ENCODE data around the gene VPS4B.
"Not testable (repeated sequence)": the region's sequence is repeated elsewhere in the genome, so short reads cannot be mapped to it uniquely, and the experiment has no call there.

The VPS4B gene

DNA sequence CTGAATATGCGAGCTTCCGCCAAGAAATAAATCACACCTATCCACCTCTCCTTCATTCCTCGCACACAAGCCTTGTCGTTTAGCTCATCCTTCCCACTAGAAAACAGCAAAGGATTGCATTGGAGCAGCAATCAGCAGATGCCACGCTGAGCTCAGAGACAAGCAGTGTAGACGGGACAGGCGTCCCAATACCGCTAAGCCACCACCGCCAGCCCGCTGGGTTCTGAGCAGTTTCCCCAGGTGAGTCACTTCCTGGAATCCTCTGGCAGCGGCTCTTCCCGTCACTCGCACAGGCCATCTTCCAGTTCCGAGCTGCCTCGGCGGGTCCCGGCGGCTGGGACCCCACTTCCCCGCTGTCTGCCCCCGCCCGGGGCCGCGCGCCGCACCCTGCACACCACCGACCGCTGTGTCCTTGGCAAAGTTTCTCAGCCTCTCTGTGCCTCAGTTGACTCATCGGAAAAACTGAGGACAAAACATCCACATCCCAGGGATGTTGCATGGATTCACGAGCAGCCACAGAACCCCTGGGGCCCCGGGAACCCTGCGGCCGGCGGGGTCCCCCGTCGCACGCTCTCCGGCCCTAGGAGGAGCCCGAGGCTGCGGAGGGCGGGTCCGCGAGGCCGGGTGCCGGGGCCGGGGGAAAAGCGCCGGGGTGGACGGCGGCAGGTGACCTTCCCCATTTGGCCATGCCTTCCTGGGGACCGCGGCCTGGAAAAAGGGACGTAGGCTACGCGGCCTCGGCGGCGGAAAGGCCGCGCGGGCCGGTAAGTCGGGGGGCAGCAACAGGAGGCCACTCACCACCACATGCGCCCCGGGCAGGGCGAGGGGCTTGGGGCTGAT is 55.8 kb downstream of the VPS4B start:
- peak overlapping the region; percentile 93 for H3K4me2 ChIP-seq (ENCODE audit: low read depth, low read length)
- H3K9ac ChIP-seq (ENCODE audit: low read length): peak overlapping the region; percentile 61
- H3K79me2 ChIP-seq (ENCODE audit: low read length): peaks cover 28% of the 10 kb centered on the region
- peaks cover 12% of the 10 kb centered on the region for H3F3A ChIP-seq (ENCODE audit: insufficient read depth, low read length)
- H4K20me1 ChIP-seq (ENCODE audit: insufficient read depth, low read length): no peaks in the 10 kb centered on the region
- no peaks in the 10 kb centered on the region for H3K9me3 ChIP-seq (replicated peaks; ENCODE audit: insufficient read depth, low read length)
- H3K27me3 ChIP-seq (replicated peaks; ENCODE audit: insufficient read depth, low read length): no peaks in the 10 kb centered on the region
- H3K4me1 ChIP-seq (ENCODE audit: low read length): no peaks in the 10 kb centered on the region
- DNase-seq: peak; percentile 48
- H3K36me3 ChIP-seq (replicated peaks; ENCODE audit: insufficient read depth, low read length): no peaks in the 10 kb centered on the region
- no peaks in the 10 kb centered on the region for H3K9me2 ChIP-seq (replicated peaks; ENCODE audit: insufficient read depth, low read length)
- no peak overlapping the region; the same call in 1 of the 2 replicates for H3K27ac ChIP-seq (ENCODE audit: low read length)
- peak overlapping the region; percentile 82 for H3K4me3 ChIP-seq (ENCODE audit: low read length)
- TF ChIP-seq, protein P1, sequence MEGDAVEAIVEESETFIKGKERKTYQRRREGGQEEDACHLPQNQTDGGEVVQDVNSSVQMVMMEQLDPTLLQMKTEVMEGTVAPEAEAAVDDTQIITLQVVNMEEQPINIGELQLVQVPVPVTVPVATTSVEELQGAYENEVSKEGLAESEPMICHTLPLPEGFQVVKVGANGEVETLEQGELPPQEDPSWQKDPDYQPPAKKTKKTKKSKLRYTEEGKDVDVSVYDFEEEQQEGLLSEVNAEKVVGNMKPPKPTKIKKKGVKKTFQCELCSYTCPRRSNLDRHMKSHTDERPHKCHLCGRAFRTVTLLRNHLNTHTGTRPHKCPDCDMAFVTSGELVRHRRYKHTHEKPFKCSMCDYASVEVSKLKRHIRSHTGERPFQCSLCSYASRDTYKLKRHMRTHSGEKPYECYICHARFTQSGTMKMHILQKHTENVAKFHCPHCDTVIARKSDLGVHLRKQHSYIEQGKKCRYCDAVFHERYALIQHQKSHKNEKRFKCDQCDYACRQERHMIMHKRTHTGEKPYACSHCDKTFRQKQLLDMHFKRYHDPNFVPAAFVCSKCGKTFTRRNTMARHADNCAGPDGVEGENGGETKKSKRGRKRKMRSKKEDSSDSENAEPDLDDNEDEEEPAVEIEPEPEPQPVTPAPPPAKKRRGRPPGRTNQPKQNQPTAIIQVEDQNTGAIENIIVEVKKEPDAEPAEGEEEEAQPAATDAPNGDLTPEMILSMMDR (IDR thresholded peaks at IDR 0.05; ENCODE audit: low read length): no peak
- TF ChIP-seq EZH2phosphoT487 (IDR thresholded peaks at IDR 0.05; ENCODE audit: low read length) (no peak), EZH2 (optimal IDR thresholded peaks at IDR 0.05; ENCODE audit: low read depth, low read length) (no peak)
- peak overlapping the region; percentile 94 for H2AFZ ChIP-seq (ENCODE audit: low read length)

DNA sequence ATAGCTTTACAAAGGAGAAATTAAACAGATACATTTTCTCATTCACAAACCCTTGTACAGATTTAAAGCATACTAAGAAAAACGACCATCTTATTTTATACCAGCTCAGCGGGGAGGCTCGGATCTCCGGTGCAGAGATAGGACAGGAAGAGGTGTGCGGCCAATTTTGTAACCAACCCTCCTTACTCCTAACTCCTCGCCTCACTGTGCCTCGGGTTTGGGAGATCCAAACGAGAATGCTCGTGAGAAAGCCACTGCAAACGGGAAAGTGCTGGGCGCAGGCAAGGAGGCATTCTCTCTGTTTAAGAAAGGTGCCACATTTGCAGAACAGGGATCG is 56.4 kb downstream of the VPS4B start:
- Histone ChIP-seq H3K27ac (ENCODE audit: low read length) (no peak overlapping the region), H3K9ac (ENCODE audit: low read length) (peak overlapping the region; percentile 61), H3K9me3 (replicated peaks; ENCODE audit: insufficient read depth, low read length) (no peaks in the 10 kb centered on the region), H3K4me1 (ENCODE audit: low read length) (no peaks in the 10 kb centered on the region), H3K27me3 (replicated peaks; ENCODE audit: insufficient read depth, low read length) (no peaks in the 10 kb centered on the region), H3K9me2 (replicated peaks; ENCODE audit: insufficient read depth, low read length) (no peaks in the 10 kb centered on the region), H2AFZ (ENCODE audit: low read length) (peak overlapping the region; percentile 94), H3K79me2 (ENCODE audit: low read length) (peaks cover 28% of the 10 kb centered on the region), H3F3A (ENCODE audit: insufficient read depth, low read length) (peaks cover 12% of the 10 kb centered on the region), H3K4me2 (ENCODE audit: low read depth, low read length) (peak overlapping the region; percentile 93), H3K36me3 (replicated peaks; ENCODE audit: insufficient read depth, low read length) (no peaks in the 10 kb centered on the region), H3K4me3 (ENCODE audit: low read length) (peak overlapping the region; percentile 82), H4K20me1 (ENCODE audit: insufficient read depth, low read length) (no peaks in the 10 kb centered on the region)
- TF ChIP-seq EZH2 (optimal IDR thresholded peaks at IDR 0.05; ENCODE audit: low read depth, low read length): no peak
- TF ChIP-seq EZH2phosphoT487 (IDR thresholded peaks at IDR 0.05; ENCODE audit: low read length): no peak
- TF ChIP-seq, protein P1 (IDR thresholded peaks at IDR 0.05; ENCODE audit: low read length): no peak
- no peak for DNase-seq

DNA sequence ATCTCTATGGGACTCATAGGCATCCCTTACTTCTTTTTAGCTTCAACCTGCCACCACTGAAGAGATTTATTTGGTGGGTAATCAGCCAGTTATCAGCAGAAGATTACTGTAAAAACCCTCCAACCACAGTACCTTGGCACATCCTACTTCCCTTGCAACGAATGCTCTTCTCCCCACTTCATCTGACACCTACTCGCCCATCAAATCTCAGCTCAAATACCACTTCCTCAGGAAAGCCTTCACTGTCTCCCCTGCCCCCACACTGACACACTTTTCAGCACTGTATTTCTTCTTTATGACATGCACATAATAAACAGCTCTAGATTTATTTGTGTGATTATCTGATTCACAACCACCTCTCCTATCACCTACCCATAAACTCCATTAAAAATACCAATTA is 58.3 kb downstream of the VPS4B start:
- Histone ChIP-seq H3K9me2 (replicated peaks; ENCODE audit: insufficient read depth, low read length) (no peaks in the 10 kb centered on the region), H3K4me3 (ENCODE audit: low read length) (no peak overlapping the region), H3K27me3 (replicated peaks; ENCODE audit: insufficient read depth, low read length) (no peaks in the 10 kb centered on the region), H3K4me1 (ENCODE audit: low read length) (no peaks in the 10 kb centered on the region), H3K9me3 (replicated peaks; ENCODE audit: insufficient read depth, low read length) (no peaks in the 10 kb centered on the region), H3K4me2 (ENCODE audit: low read depth, low read length) (no peak overlapping the region), H3K79me2 (ENCODE audit: low read length) (peaks cover 28% of the 10 kb centered on the region), H4K20me1 (ENCODE audit: insufficient read depth, low read length) (no peaks in the 10 kb centered on the region), H2AFZ (ENCODE audit: low read length) (no peak overlapping the region), H3K27ac (ENCODE audit: low read length) (no peak overlapping the region), H3K9ac (ENCODE audit: low read length) (no peak overlapping the region), H3F3A (ENCODE audit: insufficient read depth, low read length) (peaks cover 12% of the 10 kb centered on the region), H3K36me3 (replicated peaks; ENCODE audit: insufficient read depth, low read length) (no peaks in the 10 kb centered on the region)
- no peak for TF ChIP-seq EZH2phosphoT487 (IDR thresholded peaks at IDR 0.05; ENCODE audit: low read length)
- TF ChIP-seq, protein P1 (IDR thresholded peaks at IDR 0.05; ENCODE audit: low read length): no peak
- no peak for TF ChIP-seq EZH2 (optimal IDR thresholded peaks at IDR 0.05; ENCODE audit: low read depth, low read length)
- no peak for DNase-seq

DNA sequence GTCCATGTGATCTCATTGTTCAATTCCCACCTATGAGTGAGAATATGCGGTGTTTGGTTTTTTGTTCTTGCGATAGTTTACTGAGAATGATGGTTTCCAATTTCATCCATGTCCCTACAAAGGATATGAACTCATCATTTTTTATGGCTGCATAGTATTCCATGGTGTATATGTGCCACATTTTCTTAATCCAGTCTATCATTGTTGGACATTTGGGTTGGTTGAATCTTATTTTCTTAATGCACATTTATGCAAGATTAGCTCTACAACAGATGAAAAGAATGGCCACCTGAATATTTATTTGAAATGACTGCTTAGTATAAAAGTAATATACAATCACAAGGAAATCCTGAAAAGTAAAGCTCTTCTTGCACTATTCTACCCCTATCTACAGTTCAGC is 58.9 kb downstream of the VPS4B start:
- Histone ChIP-seq H3F3A (ENCODE audit: insufficient read depth, low read length) (peaks cover 12% of the 10 kb centered on the region), H3K79me2 (ENCODE audit: low read length) (peaks cover 28% of the 10 kb centered on the region)
- H3K27ac ChIP-seq (ENCODE audit: low read length); DNase-seq; H3K36me3 ChIP-seq (replicated peaks; ENCODE audit: insufficient read depth, low read length); H4K20me1 ChIP-seq (ENCODE audit: insufficient read depth, low read length); H3K9me2 ChIP-seq (replicated peaks; ENCODE audit: insufficient read depth, low read length); H3K9ac ChIP-seq (ENCODE audit: low read length); H3K4me3 ChIP-seq (ENCODE audit: low read length); H2AFZ ChIP-seq (ENCODE audit: low read length); H3K4me2 ChIP-seq (ENCODE audit: low read depth, low read length); H3K27me3 ChIP-seq (replicated peaks; ENCODE audit: insufficient read depth, low read length); H3K4me1 ChIP-seq (ENCODE audit: low read length); H3K9me3 ChIP-seq (replicated peaks; ENCODE audit: insufficient read depth, low read length): not testable (repeated sequence)

All from MM.1S (cell line).